HUDEP-2 (cell line): ENCODE data around the gene FGR.
"Not testable (repeated sequence)": the region's sequence is repeated elsewhere in the genome, so short reads cannot be mapped to it uniquely, and the experiment has no call there.

ENCODE experiments used
- DNase-seq, 76 experiments: peaks; one replicate each; lab custom pipeline; 2025; ENCODE audit not compliant: unreplicated experiment in 76 of 76; lab: John Stamatoyannopoulos, UW

The FGR gene

DNA sequence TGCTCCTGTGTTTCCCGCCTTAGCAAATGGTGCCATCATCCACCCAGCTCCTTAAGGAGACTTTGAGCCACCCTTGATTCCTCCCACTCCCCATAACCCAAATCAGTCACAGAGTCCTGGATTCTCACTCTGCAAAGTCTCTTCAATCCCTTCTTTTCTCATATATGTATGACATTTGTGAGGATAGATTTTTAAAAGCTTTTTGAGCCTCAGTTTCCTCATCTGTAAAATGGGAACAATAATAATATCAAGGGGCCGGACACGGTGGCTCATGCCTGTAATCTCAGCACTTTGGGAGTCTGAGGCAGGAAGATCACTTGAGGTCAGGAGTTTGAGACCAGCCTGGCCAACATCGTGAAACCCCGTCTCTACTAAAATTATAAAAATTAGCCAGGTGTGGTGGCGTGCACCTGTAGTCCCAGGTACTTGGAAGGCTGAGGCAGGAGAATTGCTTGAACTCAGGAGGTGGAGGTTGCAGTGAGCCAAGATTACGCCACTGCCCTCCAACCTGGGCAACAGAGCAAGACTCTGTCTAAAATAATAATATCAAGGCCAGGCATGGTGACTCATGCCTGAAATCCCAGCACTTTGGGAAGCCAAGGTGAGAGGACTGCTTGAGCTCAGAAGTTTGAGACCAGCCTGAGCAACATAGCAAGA, 15.1 kb downstream of the FGR start:
- not testable (repeated sequence) for DNase-seq

- no peak for DNase-seq
These were observed 16.5 kb downstream of the FGR start for GRCh38 chr1:27618341-27619082.

- DNase-seq: no peak
These were observed 17.6 kb downstream of the FGR start for GRCh38 chr1:27617420-27617819.

GRCh38 chr1:27616441-27616840, 18.5 kb downstream of the FGR start:
- DNase-seq: peak in 1 of 76 experiments; percentile 6

- DNase-seq: no peak
These were observed 19.4 kb downstream of the FGR start for GRCh38 chr1:27615346-27616192.

DNA sequence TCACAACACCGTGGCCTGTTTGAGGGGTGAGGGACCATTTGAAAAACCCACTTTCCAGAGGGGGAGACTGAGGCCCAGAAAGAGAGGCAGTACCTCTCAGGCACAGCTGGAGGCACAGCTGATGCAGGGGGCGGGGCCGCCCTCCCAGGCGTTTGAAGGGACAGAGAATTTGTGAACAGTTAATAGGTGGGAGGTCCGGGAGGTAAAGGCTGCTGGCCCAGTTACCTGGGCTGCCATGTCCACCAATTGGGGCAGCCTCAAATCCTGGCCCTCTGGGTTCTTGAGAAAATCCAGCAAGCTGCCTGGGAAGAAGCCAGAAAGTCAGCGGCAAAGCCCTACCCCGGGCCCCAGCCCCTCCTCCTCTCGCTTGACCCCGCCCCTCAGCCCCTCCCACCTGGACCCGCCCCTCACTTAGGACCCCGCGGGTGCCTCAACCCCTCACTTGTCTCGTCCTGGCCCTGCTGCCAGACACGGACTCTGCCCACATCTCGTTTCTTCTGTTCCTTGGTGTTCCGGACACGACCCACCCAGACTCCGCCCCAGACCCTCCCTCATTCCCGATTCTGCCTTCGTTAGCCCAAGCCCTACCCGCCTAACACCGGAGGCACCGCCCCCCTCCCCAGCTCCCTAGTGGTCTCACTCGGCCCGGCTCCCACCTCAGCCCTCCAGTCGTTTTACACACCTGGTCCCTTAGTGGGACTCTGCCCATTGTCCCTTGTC, 20.2 kb downstream of the FGR start:
- no peak for DNase-seq

DNA sequence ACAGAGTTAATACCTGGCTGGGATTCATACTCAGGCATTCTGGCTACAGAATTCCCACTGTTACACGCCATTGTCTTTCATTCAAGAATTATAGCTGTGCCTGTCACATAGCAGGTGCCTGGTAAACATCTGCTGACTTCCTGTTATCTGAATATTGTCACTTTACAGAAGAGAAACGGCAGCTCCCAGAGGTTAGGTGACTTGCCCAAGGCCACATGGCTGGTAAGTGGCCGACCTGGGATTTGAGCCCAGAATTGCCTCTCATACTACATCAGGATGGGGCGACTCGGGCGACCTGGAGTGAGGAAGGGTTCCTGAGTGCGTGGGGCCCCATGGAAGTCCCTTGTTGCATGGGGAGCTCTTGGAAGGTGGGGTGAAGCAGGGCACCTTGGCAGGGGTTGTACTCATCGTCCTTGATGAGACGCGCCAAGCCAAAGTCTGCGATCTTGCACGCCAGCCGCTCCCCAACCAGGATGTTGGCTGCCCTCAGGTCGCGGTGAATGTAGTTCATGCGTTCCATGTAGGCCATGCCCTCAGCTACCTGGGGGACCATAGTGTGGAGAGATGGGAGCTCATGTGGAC, 20.9 kb downstream of the FGR start:
- no peak for DNase-seq

- no peak for DNase-seq
These were observed 22.3 kb downstream of the FGR start for GRCh38 chr1:27612718-27613117.

- DNase-seq: no peak
These were observed 23.5 kb downstream of the FGR start for GRCh38 chr1:27611450-27611849.

- no peak for DNase-seq
These were observed 25.3 kb downstream of the FGR start for GRCh38 chr1:27609618-27610240.

DNA sequence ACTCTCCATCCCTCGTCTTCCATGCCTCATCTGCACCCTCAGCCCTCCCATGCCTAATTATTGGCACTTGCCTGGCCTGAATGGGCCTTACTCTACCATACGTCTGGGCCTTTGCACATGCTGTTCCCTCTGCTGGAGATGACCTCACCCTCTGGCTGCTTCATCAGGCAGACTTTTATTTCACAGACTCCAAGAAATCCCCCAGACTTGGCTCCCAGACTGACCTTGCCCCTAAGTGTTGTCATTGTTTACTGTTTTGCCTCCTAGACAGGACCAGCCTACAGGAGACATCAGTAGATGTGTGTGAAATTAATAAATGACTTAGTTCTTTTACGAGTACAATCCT, 25.8 kb downstream of the FGR start:
- no peak for DNase-seq

- DNase-seq: no peak
These were observed 27.7 kb downstream of the FGR start for GRCh38 chr1:27607239-27607804.

GRCh38 chr1:27606708-27607238, 28.2 kb downstream of the FGR start:
- no peak for DNase-seq

GRCh38 chr1:27605796-27606707, 28.9 kb downstream of the FGR start:
- peak in 34 of 76 experiments; percentile 4 to 53 (median 22) for DNase-seq

GRCh38 chr1:27605300-27605766, 29.7 kb downstream of the FGR start:
- DNase-seq: no peak

- DNase-seq: no peak
These were observed 30.2 kb downstream of the FGR start for GRCh38 chr1:27604579-27605299.

DNA sequence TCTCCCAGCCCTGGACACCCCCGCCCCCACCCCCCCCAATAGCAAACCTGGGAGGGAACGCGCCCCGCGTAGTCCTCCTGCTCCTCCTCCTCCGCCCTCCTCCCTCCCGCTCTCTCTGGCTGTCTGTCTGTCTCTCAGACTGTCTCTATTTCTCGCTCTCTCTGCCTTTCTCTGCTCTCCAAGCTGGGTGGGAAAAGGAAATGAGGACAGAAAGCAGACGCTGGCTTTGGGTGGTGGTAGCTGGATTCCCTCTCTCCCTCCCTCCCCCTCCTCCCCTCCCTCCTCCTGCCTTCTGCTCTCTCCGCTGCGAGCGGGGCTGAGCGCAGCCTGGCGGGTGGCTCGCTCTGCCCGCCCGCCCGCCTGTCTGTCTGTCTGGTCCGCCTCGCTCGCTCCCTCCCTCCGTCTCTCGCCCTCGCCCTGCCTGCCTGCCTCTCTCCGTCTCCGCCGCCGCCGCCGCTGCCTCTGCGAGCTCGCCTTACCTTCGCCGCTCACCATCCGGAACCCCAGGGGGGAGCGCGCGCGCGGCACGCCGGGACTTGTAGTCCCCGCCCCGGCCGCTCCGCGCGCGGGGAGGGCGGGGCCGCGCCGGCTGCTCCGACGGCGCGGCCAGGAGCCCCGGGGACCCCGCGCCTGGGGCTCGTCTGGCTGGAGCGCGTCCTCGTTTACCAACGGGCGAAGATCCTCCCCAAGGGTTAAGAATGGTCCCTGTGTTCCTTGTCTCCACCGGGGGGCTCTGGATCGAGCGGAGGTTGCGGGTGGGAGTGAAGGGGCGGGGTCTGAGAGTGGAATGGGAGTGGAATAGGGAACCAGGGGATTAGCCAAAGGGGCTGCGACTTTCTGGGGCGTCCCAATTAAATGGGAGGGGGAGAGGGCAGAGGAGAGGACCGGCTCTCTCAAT, 31.1 kb downstream of the FGR start, which contains the start of gene AHDC1:
AHDC1 (minus strand) TSS at position 464 of the 898 bp plus-strand sequence. CDS start 52,029 bp downstream, outside the sequence.
- DNase-seq: peak in 73 of 76 experiments; percentile 10 to 88 (median 71)
